HCT116 (cell line): Measurements from ENCODE around the gene METTL15. TPM values are rescaled to one million over a fixed set of nuclear protein-coding genes. Genes with fewer than 3 reads are reported as not detected.

ENCODE experiments used
- ATAC-seq: fragments of 200-7000 bp; cut with Tn5 transposase; 2 replicates; pipeline ENCODE4 v1.9.1; 2020; ENCODE audit warnings: mild to moderate bottlenecking, moderate library complexity
- BruUV-seq: library from RNA; stranded (reverse); fragments of 400-500 nt; replicated peaks from 2 replicates; lab custom pipeline; 2021; lab: Mats Ljungman, UMichigan
- CTCF ChIA-PET: fragments of 300-600 bp; sonication (Branson Sonifier 250); formaldehyde crosslinking; loops from one replicate; lab custom pipeline; 2021; ENCODE audit warnings: antibody characterized with exemption; lab: Charles Lee
- POLR2A ChIA-PET: fragments of 300-600, 350-600 bp; sonication (Branson Sonifier 250); formaldehyde crosslinking; loops from one replicate; lab custom pipeline; 2021; ENCODE audit warnings: antibody characterized with exemption; lab: Charles Lee
- RAD21 ChIA-PET, 2 experiments: fragments of 300-600 bp; sonication (Branson Sonifier 250); formaldehyde crosslinking; loops; one replicate each; lab custom pipeline; 2023; ENCODE audit warnings: low total read pairs in 2 of 2; ENCODE audit not compliant: uncharacterized antibody in 2 of 2, unreplicated experiment in 2 of 2, low non-redundant PET in 1 of 2; lab: Charles Lee
- DNase-seq: peaks from one replicate; pipeline ENCODE4 v3.0.0-alpha.2; 2010; ENCODE audit warnings: low read depth, low spot score
- H2AFZ ChIP-seq: fragments of 200-600 bp; shearing (Covaris generic), sonication (generic); 2 replicates; pipeline ENCODE4 v1.6.1; 2017; ENCODE audit warnings: low read depth, mixed run types, mixed read lengths, antibody characterized with exemption, low read length; ENCODE audit not compliant: poor library complexity, severe bottlenecking
- H3K27ac ChIP-seq: 2 replicates; pipeline ENCODE4 v1.5.1; 2012; ENCODE audit warnings: low read depth, low read length
- H3K27me3 ChIP-seq: fragments of 200-600 bp; sonication (generic); 2 replicates; pipeline ENCODE4 v1.6.1; 2016; ENCODE audit warnings: mixed run types, low read length, mixed read lengths; ENCODE audit not compliant: insufficient read depth
- H3K36me3 ChIP-seq, 2 experiments: fragments of 200-500 bp in 1 of 2; fragments of 200-600 bp in 1 of 2; sonication (Bioruptor generic) in 1 of 2; sonication (generic) in 1 of 2; 2 replicates each; pipeline versions ENCODE4 v1.5.1 to v1.6.1; 2014 to 2016; ENCODE audit warnings: low read length in 2 of 2, inconsistent platforms in 1 of 2, mixed read lengths in 1 of 2, mixed run types in 1 of 2; ENCODE audit not compliant: insufficient read depth in 2 of 2, control insufficient read depth in 1 of 2
- H3K4me1 ChIP-seq, 2 experiments: fragments of 200-600 bp in 1 of 2; sonication (generic) in 1 of 2; 2 replicates each; pipeline versions ENCODE4 v1.5.1 to v1.6.1; 2012 to 2017; ENCODE audit warnings: low read length in 2 of 2, inconsistent platforms in 1 of 2, mild to moderate bottlenecking in 1 of 2, mixed read lengths in 1 of 2, mixed run types in 1 of 2, moderate library complexity in 1 of 2; ENCODE audit not compliant: insufficient read depth in 2 of 2, control insufficient read depth in 1 of 2
- H3K4me2 ChIP-seq: fragments of 200-600 bp; sonication (generic); 2 replicates; pipeline ENCODE4 v1.6.1; 2017; ENCODE audit warnings: mixed run types, low read length, mixed read lengths
- H3K4me3 ChIP-seq, 2 experiments: fragments of 200-600 bp in 1 of 2; sonication (generic) in 1 of 2; replicated peaks in 1 of 2; 2 replicates each; pipeline ENCODE4 v1.5.1; 2011 to 2016; ENCODE audit warnings: low read length in 2 of 2, control low read depth in 1 of 2, low read depth in 1 of 2, mild to moderate bottlenecking in 1 of 2, mixed read lengths in 1 of 2, mixed run types in 1 of 2
- H3K79me2 ChIP-seq: fragments of 200-600 bp; sonication (generic); 2 replicates; pipeline ENCODE4 v1.6.1; 2017; ENCODE audit warnings: mild to moderate bottlenecking, mixed run types, low read length, moderate library complexity, mixed read lengths; ENCODE audit not compliant: insufficient read depth
- H3K9ac ChIP-seq: fragments of 200-600 bp; sonication (generic); 2 replicates; pipeline ENCODE4 v1.6.1; 2016; ENCODE audit warnings: low read length, mixed read lengths
- H3K9me2 ChIP-seq: fragments of 200-600 bp; sonication (generic), shearing (Covaris generic); 2 replicates; pipeline ENCODE4 v1.6.1; 2017; ENCODE audit warnings: mixed run types, mild to moderate bottlenecking, moderate library complexity; ENCODE audit not compliant: insufficient read depth
- H3K9me3 ChIP-seq, 2 experiments: fragments of 200-500 bp in 1 of 2; fragments of 200-600 bp in 1 of 2; sonication (Bioruptor generic) in 1 of 2; sonication (generic) in 1 of 2; 2 replicates each; pipeline ENCODE4 v1.6.1; 2014 to 2017; ENCODE audit warnings: low read length in 2 of 2, mixed read lengths in 2 of 2, inconsistent platforms in 1 of 2, low read depth in 1 of 2, mild to moderate bottlenecking in 1 of 2, mixed run types in 1 of 2, moderate library complexity in 1 of 2; ENCODE audit not compliant: control insufficient read depth in 1 of 2, insufficient read depth in 1 of 2
- H4K20me1 ChIP-seq: fragments of 200-600 bp; sonication (generic), shearing (Covaris generic); 2 replicates; pipeline ENCODE4 v1.6.1; 2017; ENCODE audit warnings: mixed run types, mild to moderate bottlenecking, moderate library complexity; ENCODE audit not compliant: insufficient read depth
- CEBPB ChIP-seq: IDR thresholded peaks from 2 replicates; pipeline ENCODE4 v1.6.1; 2012; ENCODE audit warnings: low read depth
- ELF1 ChIP-seq: IDR thresholded peaks from 2 replicates; pipeline ENCODE4 v1.6.1; 2012; ENCODE audit warnings: low read depth, borderline replicate concordance
- EZH2 ChIP-seq: fragments of 200-600 bp; sonication (generic); IDR thresholded peaks from 2 replicates; pipeline ENCODE4 v1.6.1; 2017; ENCODE audit warnings: antibody characterized with exemption, mixed run types
- EZH2phosphoT487 ChIP-seq: fragments of 200-600 bp; IDR thresholded peaks from 2 replicates; pipeline ENCODE4 v1.6.1; 2018; ENCODE audit warnings: antibody characterized with exemption, borderline replicate concordance
- FOSL1 ChIP-seq: IDR thresholded peaks from 2 replicates; pipeline ENCODE4 v1.6.1; 2012; ENCODE audit warnings: low read depth
- POLR2A ChIP-seq: IDR thresholded peaks from 2 replicates; pipeline ENCODE4 v1.7.0; 2011; ENCODE audit warnings: borderline replicate concordance; ENCODE audit not compliant: insufficient read depth, insufficient read length; ENCODE audit errors: extremely low read depth
- POLR2AphosphoS5 ChIP-seq: IDR thresholded peaks from 2 replicates; pipeline ENCODE4 v1.6.1; 2011; ENCODE audit warnings: mild to moderate bottlenecking, low read depth, low read length, moderate library complexity
- RAD21 ChIP-seq: IDR thresholded peaks from 2 replicates; pipeline ENCODE4 v1.6.1; 2012; ENCODE audit warnings: low read depth, mild to moderate bottlenecking
- SIN3A ChIP-seq: IDR thresholded peaks from 2 replicates; pipeline ENCODE4 v1.6.1; 2012; ENCODE audit warnings: low read depth
- SRF ChIP-seq: IDR thresholded peaks from 2 replicates; pipeline ENCODE4 v1.6.1; 2012; ENCODE audit warnings: low read depth
- intact Hi-C: fragments of 100-400 bp; cut with micrococcal nuclease; formaldehyde crosslinking; loops from 2 replicates; pipeline ENCODE4 v1.10.0; 2022
- total RNA-seq: library from RNA; stranded (reverse); gene quantifications from one replicate; pipeline ENCODE4 v1.2.1, GENCODE V29; 2021; ENCODE audit not compliant: unreplicated experiment
- TF ChIP-seq, protein P1 (sequence below): IDR thresholded peaks from 2 replicates; pipeline ENCODE4 v1.6.1; 2011; ENCODE audit warnings: mild to moderate bottlenecking, low read length, moderate library complexity; ENCODE audit not compliant: insufficient replicate concordance; ENCODE audit errors: extremely low read depth
- TF ChIP-seq, protein P2 (sequence below): IDR thresholded peaks from 2 replicates; pipeline ENCODE4 v1.6.1; 2012

The METTL15 gene
- total RNA-seq, 1 experiment from 2014 or later: 25.3 TPM

DNA sequence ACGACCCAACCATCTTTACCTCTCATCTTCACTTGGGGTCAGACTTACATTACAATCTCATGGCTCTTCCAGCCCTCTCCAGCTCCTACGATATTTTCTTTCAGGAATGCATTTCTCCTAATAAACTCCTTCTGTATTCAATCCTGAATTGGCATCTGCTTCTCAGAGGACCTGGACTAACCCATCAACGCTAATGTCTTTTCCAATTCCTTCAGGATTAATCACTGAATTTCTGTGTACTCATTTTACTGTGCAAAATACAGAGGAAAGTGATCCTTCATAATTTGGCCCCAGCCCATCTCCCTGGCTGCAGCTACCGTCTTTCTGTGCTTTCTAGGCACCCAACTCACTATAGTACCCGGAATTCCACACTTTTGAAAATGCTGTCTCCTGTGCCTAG lies 239.2 kb downstream of the METTL15 start (continued):
- TF ChIP-seq FOSL1 (no peak), POLR2A (no peak), SRF (no peak), SIN3A (no peak), RAD21 (no peak), ELF1 (no peak), CEBPB (no peak), POLR2AphosphoS5 (no peak), EZH2 (no peak)
- TF ChIP-seq, protein P1, sequence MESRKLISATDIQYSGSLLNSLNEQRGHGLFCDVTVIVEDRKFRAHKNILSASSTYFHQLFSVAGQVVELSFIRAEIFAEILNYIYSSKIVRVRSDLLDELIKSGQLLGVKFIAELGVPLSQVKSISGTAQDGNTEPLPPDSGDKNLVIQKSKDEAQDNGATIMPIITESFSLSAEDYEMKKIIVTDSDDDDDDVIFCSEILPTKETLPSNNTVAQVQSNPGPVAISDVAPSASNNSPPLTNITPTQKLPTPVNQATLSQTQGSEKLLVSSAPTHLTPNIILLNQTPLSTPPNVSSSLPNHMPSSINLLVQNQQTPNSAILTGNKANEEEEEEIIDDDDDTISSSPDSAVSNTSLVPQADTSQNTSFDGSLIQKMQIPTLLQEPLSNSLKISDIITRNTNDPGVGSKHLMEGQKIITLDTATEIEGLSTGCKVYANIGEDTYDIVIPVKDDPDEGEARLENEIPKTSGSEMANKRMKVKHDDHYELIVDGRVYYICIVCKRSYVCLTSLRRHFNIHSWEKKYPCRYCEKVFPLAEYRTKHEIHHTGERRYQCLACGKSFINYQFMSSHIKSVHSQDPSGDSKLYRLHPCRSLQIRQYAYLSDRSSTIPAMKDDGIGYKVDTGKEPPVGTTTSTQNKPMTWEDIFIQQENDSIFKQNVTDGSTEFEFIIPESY: no peak

DNA sequence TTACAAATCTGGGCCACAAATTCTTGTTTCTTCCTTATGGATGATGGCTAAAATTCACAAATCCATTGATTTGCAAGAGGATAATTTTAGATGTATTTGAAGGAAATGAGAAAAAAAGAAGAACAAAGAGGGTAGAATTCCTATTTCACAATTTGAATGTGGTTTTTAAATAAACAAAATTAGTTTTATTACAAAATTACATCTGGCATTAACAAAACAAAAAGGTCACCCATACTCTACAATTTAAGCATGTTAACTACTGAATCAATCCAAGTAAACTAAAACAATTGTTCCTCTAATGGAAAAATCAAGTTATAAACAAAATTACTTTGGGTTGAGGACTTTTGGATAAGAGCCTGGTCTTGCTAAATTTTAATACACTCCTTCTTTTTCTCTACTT lies 242.0 kb downstream of the METTL15 start:
- Histone ChIP-seq H2AFZ (no peak overlapping the region), H3K27ac (no peak overlapping the region), H3K9me3 (no peaks in the 10 kb centered on the region), H3K9ac (no peak overlapping the region), H3K4me3 (no peak overlapping the region), H3K4me2 (no peak overlapping the region), H3K79me2 (no peaks in the 10 kb centered on the region), H4K20me1 (no peaks in the 10 kb centered on the region)
- no peak for DNase-seq
- no TSS peak for BruUV-seq
- CTCF ChIA-PET: no interaction called here
- no peak for ATAC-seq
- TF ChIP-seq RAD21: no peak
- no peak for TF ChIP-seq EZH2phosphoT487
- no peak for TF ChIP-seq SRF
- TF ChIP-seq, protein P2, sequence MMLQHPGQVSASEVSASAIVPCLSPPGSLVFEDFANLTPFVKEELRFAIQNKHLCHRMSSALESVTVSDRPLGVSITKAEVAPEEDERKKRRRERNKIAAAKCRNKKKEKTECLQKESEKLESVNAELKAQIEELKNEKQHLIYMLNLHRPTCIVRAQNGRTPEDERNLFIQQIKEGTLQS: no peak
- TF ChIP-seq, all 23 proteins: peak for 0
- POLR2A ChIA-PET: no interaction called here
- H3K36me3 ChIP-seq: no peaks in the 10 kb centered on the region
- intact Hi-C loops: no loop called here
- H3K4me1 ChIP-seq: peaks cover 14 to 19% of the 10 kb centered on the region in 2 experiments; a peak in 3 of 4 replicates
- H3K27me3 ChIP-seq: no peaks in the 10 kb centered on the region
- H3K9me2 ChIP-seq: no peaks in the 10 kb centered on the region
- RAD21 ChIA-PET: no interaction called here
